GM10847 (cell line): Measurements from ENCODE around the gene CARD6.

Experiments
- POLR2A ChIP-seq: IDR thresholded peaks from 2 replicates; pipeline ENCODE4 v1.6.1; 2011; ENCODE audit not compliant: insufficient read length; ENCODE audit errors: extremely low read depth

CARD6 gene

GRCh38 chr5:40827188-40827977 lies 13.8 kb upstream of the CARD6 start:
- TF ChIP-seq POLR2A: no peak

GRCh38 chr5:40828021-40828631 lies 13.0 kb upstream of the CARD6 start:
- TF ChIP-seq POLR2A: no peak

DNA sequence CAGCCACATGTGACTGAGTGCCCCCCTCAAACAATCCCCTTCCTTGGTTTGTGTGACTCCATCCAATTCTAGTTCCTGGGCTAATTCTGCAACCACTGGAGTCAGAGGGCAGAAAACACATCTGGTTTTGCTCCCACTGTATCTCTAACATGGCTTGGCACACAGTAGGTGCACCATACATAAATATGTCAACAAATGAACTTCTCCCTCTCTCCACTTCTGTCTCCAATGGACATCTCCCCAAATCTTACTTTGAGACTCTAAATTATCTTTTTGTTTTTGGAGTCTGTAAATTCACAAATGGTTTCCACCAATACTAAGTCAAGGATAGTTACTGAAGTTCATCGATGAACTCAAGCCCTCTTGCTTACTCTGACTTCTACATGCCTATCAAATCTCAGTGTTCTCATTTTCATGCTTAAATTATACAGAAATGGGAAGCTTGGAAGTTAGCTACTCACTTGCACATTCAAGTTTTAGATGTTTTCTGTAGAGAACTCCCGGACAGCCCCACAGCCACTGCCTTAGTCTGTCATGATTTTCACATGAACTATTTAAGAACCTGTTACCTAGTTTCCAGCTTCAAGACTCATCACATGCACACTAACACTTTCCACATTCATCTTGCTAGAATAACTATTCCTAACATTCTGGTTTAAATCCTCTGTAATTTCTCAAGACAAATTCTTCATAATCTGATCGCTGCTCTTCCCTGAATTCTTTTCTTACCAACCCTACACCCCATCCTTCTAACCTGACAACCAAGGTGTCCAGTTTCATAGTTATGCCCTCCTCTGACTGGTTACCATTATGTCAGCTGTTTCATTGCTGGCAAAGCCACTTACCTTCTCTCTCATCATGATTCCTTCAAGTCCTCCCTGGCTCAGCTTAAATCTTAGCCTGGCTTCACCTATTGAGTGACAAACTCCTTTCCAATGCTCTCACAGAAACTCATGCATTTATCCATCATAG lies 12.2 kb upstream of the CARD6 start:
- no peak for TF ChIP-seq POLR2A

GRCh38 chr5:40829748-40830533 lies 11.2 kb upstream of the CARD6 start:
- TF ChIP-seq POLR2A: no peak

- TF ChIP-seq POLR2A: no peak
Observed at GRCh38 chr5:40831346-40832210, 9.6 kb upstream of the CARD6 start.

GRCh38 chr5:40832345-40832744 lies 8.8 kb upstream of the CARD6 start:
- TF ChIP-seq POLR2A: no peak

- TF ChIP-seq POLR2A: no peak
Observed at GRCh38 chr5:40833712-40834229, 7.4 kb upstream of the CARD6 start.

DNA sequence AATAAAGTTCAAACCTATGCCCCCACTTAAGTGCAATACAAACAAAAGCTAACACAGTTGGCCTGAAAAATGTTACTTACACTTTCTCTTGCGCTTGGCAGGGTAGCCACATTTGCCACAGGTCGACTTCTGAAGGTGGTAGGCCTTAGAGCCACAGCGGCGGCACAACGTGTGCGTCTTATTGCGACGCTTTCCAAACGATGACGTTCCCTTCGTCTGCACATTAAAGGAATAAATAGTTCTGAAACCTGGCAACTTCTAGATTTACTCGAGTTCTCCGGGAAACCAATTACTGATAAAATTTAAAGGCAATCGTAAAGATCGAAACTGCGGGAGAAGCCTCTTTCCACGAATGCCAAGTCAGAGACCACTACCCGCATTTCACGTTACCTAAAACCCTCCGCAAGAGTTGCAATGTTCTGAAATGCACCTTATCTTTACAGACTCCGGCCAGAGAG lies 6.7 kb upstream of the CARD6 start:
- TF ChIP-seq POLR2A: no peak

- TF ChIP-seq POLR2A: peak; percentile 97
Observed at GRCh38 chr5:40834849-40835787, 6.0 kb upstream of the CARD6 start, which contains the start of gene RPL37. TSS of gene RPL37 (minus strand) at chr5:40835222. CDS start at chr5:40835185, 37 bp downstream.

- TF ChIP-seq POLR2A: no peak
Observed at GRCh38 chr5:40838086-40838485, 3.1 kb upstream of the CARD6 start.

DNA sequence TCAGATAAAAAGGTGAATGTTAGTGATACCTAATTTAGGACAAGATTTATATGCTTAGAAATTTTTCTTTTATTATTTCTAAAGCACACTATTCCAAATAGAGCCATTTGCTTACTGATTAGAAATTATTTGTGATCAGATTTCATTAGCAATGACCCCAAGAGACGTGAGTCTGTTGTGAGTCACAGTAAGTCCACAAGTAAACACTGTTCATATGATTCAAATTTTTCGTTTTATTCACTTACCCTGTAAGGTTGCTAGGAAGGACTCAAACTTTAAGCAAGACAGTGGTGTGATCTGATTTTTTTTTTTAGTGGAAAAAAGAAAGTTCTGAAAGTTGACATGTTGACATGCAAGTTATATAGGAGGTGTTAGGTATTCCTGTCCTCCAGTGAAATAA lies 1.2 kb downstream of the CARD6 start:
- TF ChIP-seq POLR2A: no peak

- no peak for TF ChIP-seq POLR2A
Observed at GRCh38 chr5:40844565-40844964, 3.4 kb downstream of the CARD6 start.

GRCh38 chr5:40846371-40846770 lies 5.2 kb downstream of the CARD6 start:
- no peak for TF ChIP-seq POLR2A

DNA sequence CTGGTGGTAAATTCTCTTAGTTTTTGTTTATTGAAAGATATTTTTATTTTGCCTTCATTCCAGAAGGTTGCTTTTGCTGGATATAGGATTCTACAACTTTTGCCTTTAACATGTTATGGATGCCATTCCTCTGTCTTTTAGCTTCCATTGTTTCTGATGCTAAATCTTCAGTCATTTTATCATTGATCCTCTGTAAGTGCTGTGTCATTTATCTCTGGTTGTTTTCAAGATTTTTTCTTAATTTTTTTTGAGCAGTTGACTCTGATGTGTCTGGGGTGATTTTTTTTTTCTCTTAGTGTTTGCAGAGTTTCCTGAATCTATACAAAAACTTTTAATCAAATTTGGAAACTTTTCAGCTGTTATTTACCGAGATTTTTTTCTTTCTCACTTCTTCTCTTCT lies 6.4 kb downstream of the CARD6 start:
- TF ChIP-seq POLR2A: no peak
